HepG2 (cell line): ENCODE measurements around the gene USH2A. TPM values are rescaled to one million over a fixed set of nuclear protein-coding genes. Genes with fewer than 3 reads are reported as not detected.

Source experiments
- ATAC-seq: fragments of 200-7000 bp; cut with Tn5 transposase; 3 replicates; pipeline ENCODE4 v1.9.1; 2020; ENCODE audit warnings: mild to moderate bottlenecking, moderate library complexity
- BruUV-seq: library from RNA; stranded (reverse); fragments of 400-500 nt; replicated peaks from 2 replicates; lab custom pipeline; 2021; lab: Mats Ljungman, UMichigan
- CTCF ChIA-PET: fragments of 300-600 bp; formaldehyde crosslinking; extraction: SDS; loops from one replicate; lab custom pipeline; 2021; ENCODE audit warnings: low total read pairs, inconsistent platforms, low intra/inter-chr PET ratio; lab: Yijun Ruan, JAX
- POLR2A ChIA-PET: fragments of 350-600 bp; sonication (Branson Sonifier 250); formaldehyde crosslinking; loops from one replicate; lab custom pipeline; 2020; ENCODE audit warnings: antibody characterized with exemption, inconsistent platforms; lab: Yijun Ruan, JAX
- DNase-seq: peaks from one replicate; pipeline ENCODE4 v3.0.0-alpha.2; 2015; ENCODE audit warnings: low spot score
- FAIRE-seq: peaks from 3 replicates; lab custom pipeline; 2011; peaks lifted over from hg19 to GRCh38; lab: Jason Lieb, UNC
- H2AFZ ChIP-seq: one replicate; pipeline ENCODE4 v1.6.1; 2011; ENCODE audit warnings: low read length, inconsistent platforms
- H3K27ac ChIP-seq: fragments of 300-600 bp; 3 replicates; pipeline ENCODE4 v1.8.0; 2011; ENCODE audit warnings: mixed run types, mild to moderate bottlenecking, mixed read lengths, low read length, inconsistent platforms; ENCODE audit not compliant: insufficient read depth; ENCODE audit errors: extremely low read length
- H3K27me3 ChIP-seq, 2 experiments: fragments of 200-600 bp in 1 of 2; 2 replicates in 1 of 2; 3 replicates in 1 of 2; pipeline versions ENCODE4 v1.6.0 to v1.8.0; 2011; ENCODE audit warnings: low read length in 2 of 2, mild to moderate bottlenecking in 2 of 2, moderate library complexity in 2 of 2, inconsistent platforms in 1 of 2; ENCODE audit not compliant: insufficient read depth in 2 of 2, control insufficient read depth in 1 of 2
- H3K36me3 ChIP-seq, 2 experiments: fragments of 200-600 bp in 1 of 2; replicated peaks in 1 of 2; 2 replicates in 1 of 2; 3 replicates in 1 of 2; pipeline versions ENCODE4 v1.5.1 to v1.8.0; 2011; ENCODE audit warnings: low read length in 2 of 2, inconsistent platforms in 1 of 2; ENCODE audit not compliant: insufficient read depth in 2 of 2, control insufficient read depth in 1 of 2
- H3K4me1 ChIP-seq: 2 replicates; pipeline ENCODE4 v1.5.1; 2012; ENCODE audit warnings: low read length, inconsistent platforms; ENCODE audit not compliant: insufficient read depth
- H3K4me2 ChIP-seq: 2 replicates; pipeline ENCODE4 v1.6.0; 2011; ENCODE audit warnings: low read depth, low read length, inconsistent platforms
- H3K4me3 ChIP-seq, 3 experiments: fragments of 200-600 bp in 1 of 3; sonication (generic), shearing (Covaris generic) in 1 of 3; replicated peaks in 1 of 3; 2 replicates each; pipeline ENCODE4 v1.5.1; 2011 to 2016; ENCODE audit warnings: low read length in 3 of 3, inconsistent platforms in 2 of 3, low read depth in 2 of 3, mild to moderate bottlenecking in 2 of 3, control low read depth in 1 of 3, mixed read lengths in 1 of 3; ENCODE audit not compliant: insufficient read depth in 1 of 3
- H3K79me2 ChIP-seq: one replicate; pipeline ENCODE4 v1.6.1; 2011; ENCODE audit warnings: low read length, inconsistent platforms; ENCODE audit not compliant: insufficient read depth
- H3K9ac ChIP-seq: 2 replicates; pipeline ENCODE4 v1.6.0; 2011; ENCODE audit warnings: mild to moderate bottlenecking, low read depth, low read length, inconsistent platforms; ENCODE audit not compliant: insufficient read depth
- H3K9me3 ChIP-seq: 2 replicates; pipeline ENCODE4 v1.5.1; 2012; ENCODE audit warnings: mild to moderate bottlenecking, low read length
- H4K20me1 ChIP-seq: 2 replicates; pipeline ENCODE4 v1.6.0; 2011; ENCODE audit warnings: inconsistent platforms, mild to moderate bottlenecking, low read length, moderate library complexity; ENCODE audit not compliant: insufficient read depth
- CREB1 ChIP-seq, 2 experiments: fragments of 450-650 bp in 1 of 2; IDR thresholded peaks; 2 replicates each; pipeline ENCODE4 v1.6.1; 2016 to 2017; ENCODE audit warnings: control low read depth in 1 of 2, mild to moderate bottlenecking in 1 of 2, missing compliant biosample characterization in 1 of 2, missing genetic modification characterization in 1 of 2
- PHF21A ChIP-seq: sonication (generic); formaldehyde crosslinking; IDR thresholded peaks from 2 replicates; pipeline ENCODE4 v1.5.0; 2020; ENCODE audit warnings: mild to moderate bottlenecking, missing genetic modification reagents
- SAFB2 ChIP-seq: sonication (generic); formaldehyde crosslinking; IDR thresholded peaks from 2 replicates; pipeline ENCODE4 v1.5.1; 2020; ENCODE audit warnings: missing genetic modification reagents, low read depth, mild to moderate bottlenecking, borderline replicate concordance
- WGBS: methylation state at CpG from one replicate; pipeline ENCODE4 v1.1.6; 2017; ENCODE audit warnings: low lambda C conversion rate; 5-methylcytosine and 5-hydroxymethylcytosine counted together
- in situ Hi-C: cut with HindIII; loops from 2 replicates; pipeline ENCODE4 v1.10.0; 2017; ENCODE audit warnings: low pct_unique_long_range_greater_than_20kb; ENCODE audit not compliant: extremely low pct_ligation_motif_present
- intact Hi-C: fragments of 100-400 bp; cut with micrococcal nuclease; formaldehyde crosslinking; loops from one replicate; pipeline ENCODE4 v1.10.0; 2022; ENCODE audit not compliant: unreplicated experiment
- polyA plus RNA-seq, 8 experiments: library from polyadenylated mRNA; depleted of rRNA in 3 of 8; stranded (reverse) in 7 of 8; unstranded in 1 of 8; fragments of >200 nt; fragmentation: Illumina TruSeq in 4 of 8; extraction: Trizol in 4 of 8; gene quantifications; 2 replicates each; pipeline versions ENCODE4 v1.2.1 to v1.2.3, GENCODE V29; 2011 to 2016; ENCODE audit warnings: low read depth in 4 of 8, missing spikeins in 1 of 8, mixed read lengths in 1 of 8; ENCODE audit not compliant: insufficient read depth in 1 of 8
- total RNA-seq, 5 experiments: library from RNA; depleted of rRNA; stranded (reverse); fragments of >200 nt; fragmentation: Illumina TruSeq; extraction: Trizol; gene quantifications; 2 replicates each; pipeline ENCODE4 v1.2.3, GENCODE V29; 2016; ENCODE audit warnings: low read depth in 1 of 5

USH2A gene
- total and polyA plus RNA-seq, 2 of the 13 experiments (the other 11 are each of a cell fraction or from before 2014, with no cell fraction given): 0.02 TPM; not detected in 1

- ATAC-seq: no peak
- Histone ChIP-seq H4K20me1 (no peaks in the 10 kb centered on the region), H3K79me2 (no peaks in the 10 kb centered on the region), H3K36me3 (no peaks in the 10 kb centered on the region), H3K27ac (no peak overlapping the region), H2AFZ (no peak overlapping the region), H3K4me1 (no peaks in the 10 kb centered on the region), H3K4me3 (no peak overlapping the region), H3K27me3 (no peaks in the 10 kb centered on the region), H3K9me3 (no peaks in the 10 kb centered on the region; the same call in 1 of the 2 replicates), H3K9ac (no peak overlapping the region), H3K4me2 (no peak overlapping the region)
- DNase-seq: no peak
- no TSS peak for BruUV-seq
- WGBS: 2% methylated on average over 3 of the region's 3 CpGs
- ChIA-PET POLR2A (no interaction called here), CTCF (no interaction called here)
- no peak for FAIRE-seq
- TF ChIP-seq PHF21A: no peak
- in situ Hi-C loops (no loop called here), intact Hi-C loops (no loop called here)
Measured at GRCh38 chr1:215842905-215843304, 580.3 kb downstream of the USH2A start.

DNA sequence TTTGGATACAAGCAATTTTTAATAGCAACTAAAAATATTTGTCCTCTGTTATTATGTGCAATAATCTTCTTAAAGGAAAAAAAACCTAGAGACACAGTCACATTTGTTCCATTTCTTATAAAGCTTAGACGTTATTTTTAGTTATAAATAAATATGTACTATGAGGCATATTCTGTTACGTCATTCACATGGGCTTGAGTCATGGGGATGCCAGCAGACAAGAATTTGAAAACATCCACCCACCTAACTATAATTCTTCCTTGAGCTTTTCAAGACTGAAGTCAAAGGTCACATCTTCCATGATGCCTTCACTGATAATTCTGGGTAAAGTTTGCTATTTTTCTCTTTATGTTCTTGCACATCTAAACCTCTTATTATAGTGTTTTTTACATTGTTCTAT lies 587.3 kb downstream of the USH2A start:
- CTCF ChIA-PET: no interaction called here
- BruUV-seq: no TSS peak
- ATAC-seq (no peak), DNase-seq (no peak)
- no peak overlapping the region for H3K4me2 ChIP-seq
- H3K4me3 ChIP-seq: no peak overlapping the region
- in situ Hi-C loops (no loop called here), intact Hi-C loops (no loop called here)
- H3K36me3 ChIP-seq: no peaks in the 10 kb centered on the region
- no peaks in the 10 kb centered on the region for H4K20me1 ChIP-seq
- WGBS: 4% methylated on average over 2 of the region's 2 CpGs
- no peak overlapping the region for H3K27ac ChIP-seq
- no peaks in the 10 kb centered on the region for H3K79me2 ChIP-seq
- TF ChIP-seq CREB1 (IDR thresholded peaks at IDR 0.05): peak; percentile 66; the same call in 1 of the 2 replicates
- no peak for TF ChIP-seq CREB1 (CRISPR knock-in tag; IDR thresholded peaks at IDR 0.05)
- TF ChIP-seq SAFB2 (CRISPR knock-in tag): no peak
- TF ChIP-seq, all 625 proteins: peak for 1
- H3K9me3 ChIP-seq: peaks cover 20% of the 10 kb centered on the region; the same call in 1 of the 2 replicates
- no peak overlapping the region for H2AFZ ChIP-seq
- H3K4me1 ChIP-seq: no peaks in the 10 kb centered on the region
- no peak for FAIRE-seq
- H3K27me3 ChIP-seq: no peaks in the 10 kb centered on the region; a peak in 1 of 5 replicates
- POLR2A ChIA-PET: no interaction called here
- no peak overlapping the region for H3K9ac ChIP-seq
